NCI-H524 (cell line): ENCODE data around the gene UMPS.
A peak's percentile ranks its signal among the peaks of the same experiment; 100 is the strongest.
"Not testable (repeated sequence)": the region's sequence is repeated elsewhere in the genome, so short reads cannot be mapped to it uniquely, and the experiment has no call there.

Source experiments
- DNase-seq, 2 experiments: peaks; one replicate each; lab custom pipeline; 2025; lab: John Stamatoyannopoulos, UW

The UMPS gene

GRCh38 chr3:124707656-124708062, 22.6 kb upstream of the UMPS start:
- no peak for DNase-seq

DNA sequence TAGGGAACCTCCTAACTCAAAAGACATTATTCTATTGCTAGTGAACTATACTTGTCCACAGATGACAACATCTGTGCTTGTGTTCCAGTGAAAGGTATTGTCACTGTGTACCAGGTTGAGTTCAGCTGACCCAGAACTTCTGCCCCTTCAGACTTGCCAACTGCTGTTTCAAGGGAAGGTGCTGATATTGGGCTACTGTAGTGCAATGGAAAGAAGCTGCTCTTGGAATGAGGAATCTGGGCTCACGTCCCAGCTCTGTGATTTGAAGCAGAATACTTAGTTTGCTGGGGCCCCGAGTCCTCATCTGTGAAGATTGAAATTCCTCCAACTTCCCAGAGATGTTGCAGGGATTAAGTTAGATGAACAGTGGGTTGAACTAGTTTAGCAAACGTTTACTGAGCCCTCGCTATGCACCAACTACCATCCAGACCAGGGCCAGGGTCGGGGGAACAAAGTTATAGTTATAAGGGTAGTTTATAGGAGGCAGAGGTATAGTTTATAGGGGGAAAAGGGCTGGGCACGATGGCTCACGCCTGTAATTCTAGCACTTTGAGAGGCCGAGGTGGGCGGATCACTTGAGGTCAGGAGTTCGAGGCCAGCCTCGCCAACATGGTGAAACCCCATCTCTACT, 15.9 kb upstream of the UMPS start:
- DNase-seq, result no peak

DNA sequence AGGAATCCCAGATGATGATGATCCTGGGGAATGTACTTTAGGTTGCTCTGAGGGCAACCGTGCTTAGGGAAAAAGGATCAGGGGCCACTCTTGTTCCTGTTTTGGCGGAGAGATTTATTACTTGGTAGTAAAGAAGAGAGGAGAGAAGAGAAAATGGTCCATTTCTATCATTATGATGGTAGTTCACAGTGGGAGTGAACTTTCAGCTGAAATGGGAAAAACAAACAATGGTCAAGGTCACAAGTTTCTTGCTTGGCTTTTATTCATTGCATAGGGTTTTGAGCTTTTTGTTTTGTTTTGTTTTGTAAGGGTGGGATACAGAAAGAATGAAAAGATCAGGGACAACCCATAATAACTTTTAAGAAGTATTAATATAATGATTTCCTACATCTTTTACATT, 7.7 kb upstream of the UMPS start:
- DNase-seq, result no peak

DNA sequence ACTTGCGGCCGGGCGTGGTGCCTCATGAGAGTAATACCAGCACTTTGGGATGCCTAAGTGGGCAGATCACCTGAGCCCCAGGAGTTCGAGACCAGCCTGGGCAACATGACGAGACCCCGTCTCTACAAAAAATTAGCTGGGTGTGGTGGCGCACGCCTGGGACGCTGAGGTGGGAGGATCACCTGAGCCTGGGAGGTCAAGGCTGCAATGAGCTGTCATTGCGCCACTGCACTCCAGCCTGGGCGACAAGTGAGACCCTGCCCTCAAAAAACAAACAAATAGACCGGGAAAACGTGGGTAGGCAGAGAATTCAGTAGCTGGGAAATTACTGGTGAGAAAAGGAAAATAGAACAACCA, 667 bp downstream of the UMPS start:
- no peak for DNase-seq

DNA sequence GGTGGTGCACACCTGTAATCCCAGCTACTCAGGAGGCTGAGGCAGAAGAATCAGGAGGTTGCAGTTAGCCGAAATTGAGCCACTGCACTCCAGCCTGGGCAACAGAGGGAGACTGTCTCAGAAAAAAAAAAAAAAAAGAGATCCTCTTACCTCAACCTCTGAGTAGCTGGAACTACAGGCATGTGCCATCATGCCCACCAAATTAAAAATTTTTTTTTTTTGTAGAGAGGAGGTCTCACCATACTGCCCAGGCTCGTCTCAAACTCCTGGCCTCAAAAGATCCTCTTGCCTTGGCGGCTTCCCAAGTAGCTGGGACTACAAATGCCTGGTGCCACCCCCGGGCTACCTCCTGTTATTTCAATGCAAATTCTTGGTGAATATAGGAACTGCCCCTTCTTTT, 1.5 kb downstream of the UMPS start:
- DNase-seq, result no peak

DNA sequence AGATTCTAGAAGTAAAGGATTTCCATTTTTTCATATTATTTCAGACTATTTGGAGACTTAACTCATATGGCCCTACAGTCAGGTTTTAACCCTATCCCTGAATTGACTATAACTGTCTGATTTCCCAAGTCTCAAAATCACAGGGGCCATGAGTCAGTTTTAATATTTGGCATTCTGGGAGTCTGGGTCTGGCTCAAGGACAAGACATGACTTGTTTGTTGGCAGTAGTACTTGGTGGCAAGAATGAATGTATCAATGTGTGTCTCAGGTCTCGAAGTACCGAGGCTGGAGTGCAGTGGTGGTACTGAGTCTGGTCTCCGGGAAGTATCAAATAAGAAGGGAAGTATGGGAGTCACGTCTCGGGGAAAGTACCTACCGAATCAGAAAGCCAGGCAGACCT, 10.8 kb downstream of the UMPS start:
- DNase-seq, result no peak

- no peak for DNase-seq
Measured at GRCh38 chr3:124745756-124746155, 15.5 kb downstream of the UMPS start.

GRCh38 chr3:124747111-124747981, 17.1 kb downstream of the UMPS start:
- peak; percentile 25 to 41 for DNase-seq

DNA sequence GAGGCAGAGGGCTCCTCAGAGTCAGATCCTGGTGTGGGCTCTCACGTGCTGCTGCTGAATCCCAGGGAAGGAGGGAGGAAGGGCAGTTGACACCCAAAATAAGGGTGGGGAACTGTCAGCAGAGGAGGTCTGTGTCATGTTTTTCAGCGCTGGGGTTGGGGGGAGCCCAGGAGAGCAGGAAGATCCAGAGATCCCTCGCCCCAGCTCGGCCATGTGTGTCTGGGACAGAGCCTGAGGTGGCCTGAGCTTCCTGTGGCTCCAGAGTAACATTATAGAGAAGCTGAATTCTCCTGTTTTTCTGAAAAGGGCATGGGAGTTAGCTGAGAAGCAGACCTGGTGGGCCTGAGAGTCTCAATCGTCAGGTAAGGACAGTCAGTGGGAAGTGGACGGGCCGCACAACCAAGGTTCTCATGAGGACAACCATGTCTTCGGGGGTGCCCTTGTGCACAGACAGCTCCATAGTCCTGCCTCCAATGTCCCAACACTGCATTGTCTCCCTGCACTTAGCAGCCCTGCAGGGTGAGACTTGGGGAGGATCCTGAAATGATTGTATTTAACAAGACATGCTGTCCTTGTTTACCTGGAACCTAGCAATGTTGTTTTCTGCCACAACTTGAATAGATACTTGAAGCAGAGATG, 18.4 kb downstream of the UMPS start:
- DNase-seq, result no peak

DNA sequence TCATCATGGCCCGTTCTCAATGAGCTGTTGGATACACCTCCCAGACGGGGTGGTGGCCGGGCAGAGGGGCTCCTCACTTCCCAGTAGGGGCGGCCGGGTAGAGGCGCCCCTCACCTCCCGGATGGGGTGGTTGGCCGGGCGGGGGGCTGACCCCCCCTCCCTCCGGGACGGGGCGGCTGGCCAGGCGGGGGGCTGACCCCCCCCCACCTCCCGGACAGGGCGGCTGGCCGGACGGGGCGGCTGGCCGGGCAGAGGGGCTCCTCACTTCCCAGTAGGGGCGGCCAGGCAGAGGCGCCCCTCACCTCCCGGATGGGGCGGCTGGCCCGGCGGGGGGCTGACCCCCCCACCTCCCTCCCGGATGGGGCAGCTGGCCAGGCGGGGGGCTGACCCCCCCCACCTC, 19.6 kb downstream of the UMPS start:
- not testable (repeated sequence) for DNase-seq

GRCh38 chr3:124751501-124751900, 21.2 kb downstream of the UMPS start:
- no peak for DNase-seq

GRCh38 chr3:124752051-124752450, 21.8 kb downstream of the UMPS start:
- DNase-seq, result no peak

DNA sequence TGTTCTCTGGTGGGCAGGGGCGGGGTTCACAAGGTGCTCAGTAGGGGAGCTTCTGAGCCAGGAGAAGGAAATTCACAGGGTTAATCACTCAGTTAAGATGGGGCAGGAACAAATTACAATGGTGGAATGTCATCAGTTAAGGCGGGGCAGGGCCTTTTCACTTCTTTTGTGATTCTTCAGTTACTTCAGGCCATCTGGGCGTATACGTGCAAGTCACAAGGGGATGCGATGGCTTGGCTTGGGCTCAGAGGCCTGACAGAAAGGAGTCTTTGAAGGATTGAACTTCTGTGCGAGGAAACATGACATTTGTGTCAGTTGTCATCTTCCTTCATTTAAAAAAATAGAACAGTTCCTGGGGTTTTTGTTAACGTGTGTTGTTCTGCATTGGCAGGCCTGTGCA, 27.7 kb downstream of the UMPS start:
- DNase-seq, result not testable (repeated sequence)

GRCh38 chr3:124758851-124759635, 28.8 kb downstream of the UMPS start:
- no peak for DNase-seq

- no peak for DNase-seq
Measured at GRCh38 chr3:124759666-124760401, 29.6 kb downstream of the UMPS start.

GRCh38 chr3:124760601-124761000, 30.3 kb downstream of the UMPS start:
- peak; percentile 59 to 69 for DNase-seq

DNA sequence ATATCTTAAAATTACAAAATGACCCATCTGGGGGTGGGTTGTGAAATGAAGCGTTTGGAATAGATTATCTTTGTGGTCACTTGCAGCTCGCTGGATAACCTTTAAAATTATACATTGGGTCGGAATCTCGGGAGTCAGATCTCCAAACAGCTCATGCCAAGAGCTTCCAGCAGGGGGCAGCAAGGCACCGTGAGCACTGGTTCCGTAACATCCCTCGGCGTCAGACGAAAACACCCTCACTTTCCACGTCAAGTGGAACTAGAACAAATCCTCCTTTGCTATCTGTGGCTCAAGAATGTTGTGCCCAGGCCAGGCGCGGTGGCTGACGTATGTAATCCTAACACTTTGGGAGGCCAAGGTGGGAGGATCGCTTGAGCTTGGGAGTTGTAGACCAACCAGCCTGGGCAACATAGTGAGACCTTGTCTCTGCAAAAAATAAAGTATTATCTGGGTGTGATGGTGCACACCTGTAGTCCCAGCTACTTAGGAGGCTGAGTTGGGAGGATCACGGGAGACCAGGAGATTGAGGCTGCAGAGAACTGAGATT, 31.1 kb downstream of the UMPS start:
- peak; percentile 81 to 86 for DNase-seq

- no peak for DNase-seq
Measured at GRCh38 chr3:124761935-124762660, 31.8 kb downstream of the UMPS start.

GRCh38 chr3:124762661-124763011, 32.4 kb downstream of the UMPS start:
- no peak for DNase-seq

- DNase-seq, result no peak
Measured at GRCh38 chr3:124763206-124763605, 33.0 kb downstream of the UMPS start.
